ENCODE data around the gene TRPC6.

- no peak for TF ChIP-seq CTCF (IDR thresholded peaks at IDR 0.05)
- no peak for TF ChIP-seq POLR2A (IDR thresholded peaks at IDR 0.05)
- no peak for TF ChIP-seq POLR2AphosphoS5 (IDR thresholded peaks at IDR 0.05)
Measured at GRCh38 chr11:101582236-101582988, 1.4 kb downstream of the TRPC6 start.

Measured in prostate gland (tissue), 2 donors.